GM18873 (cell line): ENCODE results near the gene SIAE.

Experiments used
- ATAC-seq: cut with Tn5 transposase; IDR thresholded peaks from one replicate; pipeline ENCODE4 v1.9.1; 2021; ENCODE audit warnings: mild to moderate bottlenecking, moderate library complexity, moderate number of reproducible peaks; ENCODE audit not compliant: unreplicated experiment, low FRiP score

The SIAE gene

DNA sequence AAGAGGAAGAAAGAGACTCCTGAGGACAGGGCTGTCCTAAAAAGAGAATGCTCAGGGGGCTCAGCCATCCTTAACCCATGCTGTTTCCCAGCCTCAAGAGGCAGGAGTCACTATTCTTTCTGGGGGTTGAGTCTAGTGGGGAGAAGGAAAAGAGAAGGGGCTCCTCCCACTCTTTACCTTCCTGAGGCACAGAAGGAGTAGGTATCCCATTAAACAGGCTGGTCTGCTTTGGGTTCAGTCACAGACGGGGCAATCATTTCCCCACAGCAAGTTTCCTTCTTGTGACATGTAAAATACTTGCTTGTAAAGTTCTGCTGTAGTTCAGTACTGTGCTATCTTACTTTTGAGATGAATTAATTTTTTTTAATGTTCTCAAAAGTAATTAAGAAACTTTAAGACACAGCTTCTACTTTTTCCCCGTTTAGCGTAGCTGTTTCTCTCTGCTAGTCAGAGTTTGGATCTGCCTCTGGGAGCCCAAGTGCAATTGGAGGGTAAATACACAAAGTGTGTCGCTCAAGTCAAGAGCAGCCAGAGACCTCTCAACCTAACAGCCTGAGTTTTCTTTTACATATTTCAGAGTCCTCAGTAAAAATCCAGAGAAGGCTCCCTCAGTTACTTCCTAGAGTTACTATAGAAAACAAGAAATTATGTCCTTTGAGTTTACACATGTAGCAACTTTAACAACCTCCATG, 88.7 kb downstream of the SIAE start:
- no peak for ATAC-seq

DNA sequence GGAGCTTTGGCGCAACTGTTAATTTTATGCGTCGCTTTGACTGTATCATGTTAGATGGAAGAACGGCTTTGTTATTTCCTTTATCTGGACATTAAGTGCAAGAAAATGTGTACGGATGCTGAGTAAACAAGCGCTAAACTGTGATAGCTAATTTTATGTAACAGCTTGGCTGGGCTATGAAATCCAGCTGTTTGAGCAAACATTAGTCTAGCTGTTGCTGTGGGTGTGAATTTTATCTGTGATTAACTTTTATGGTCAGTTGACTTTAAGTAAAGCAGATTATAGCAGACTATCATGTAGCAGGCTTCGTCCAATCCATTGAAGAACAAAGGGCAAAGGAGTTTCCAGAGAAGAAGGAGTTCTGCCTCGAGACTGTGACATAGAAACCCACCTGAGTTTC, 89.8 kb downstream of the SIAE start:
- ATAC-seq: no peak
